NCI-H82 treated with DMSO at 0.1 percent for 48 hours (cell line): ENCODE data around the gene FHIT.

Source experiments
- DNase-seq: peaks from one replicate; lab custom pipeline; 2025; ENCODE audit not compliant: unreplicated experiment; lab: John Stamatoyannopoulos, UW

The FHIT gene

DNA sequence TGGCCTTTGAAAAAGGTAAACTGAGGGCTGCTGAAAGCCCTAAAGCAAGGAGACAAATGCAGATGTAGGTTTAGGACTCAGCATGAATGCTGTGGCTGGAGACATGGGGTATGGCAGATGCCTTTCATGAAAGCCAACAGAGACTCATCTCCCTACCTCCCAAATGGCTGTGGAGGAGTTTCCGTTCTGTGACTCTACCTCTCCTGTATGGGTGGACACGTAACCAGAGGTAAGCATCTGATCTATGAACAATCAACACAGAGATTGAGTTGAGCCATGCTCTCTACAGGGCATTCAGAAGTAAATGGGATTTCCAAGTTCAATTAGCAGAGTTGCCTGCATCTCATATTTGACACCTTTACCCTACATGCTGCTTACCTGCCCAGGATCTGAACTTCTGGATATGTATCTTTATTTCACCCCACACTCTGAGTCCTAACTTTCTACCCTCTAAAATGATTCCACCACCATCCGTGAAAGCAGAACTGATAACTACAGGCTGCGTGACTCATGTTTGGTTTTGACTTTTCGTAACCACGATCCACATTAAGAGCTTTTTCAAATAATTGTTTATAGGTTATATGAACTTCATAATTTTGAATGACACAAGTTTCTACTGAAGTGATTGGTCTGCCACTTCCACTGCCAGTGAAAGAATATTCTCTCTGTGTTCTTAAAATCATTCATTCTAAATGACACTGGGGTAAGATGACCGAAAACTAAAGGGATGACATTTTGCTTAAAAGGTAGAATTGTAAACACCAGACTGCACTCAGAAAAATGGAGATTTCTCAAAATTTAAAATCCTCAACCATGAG, 1058.7 kb downstream of the FHIT start:
- DNase-seq, result no peak

DNA sequence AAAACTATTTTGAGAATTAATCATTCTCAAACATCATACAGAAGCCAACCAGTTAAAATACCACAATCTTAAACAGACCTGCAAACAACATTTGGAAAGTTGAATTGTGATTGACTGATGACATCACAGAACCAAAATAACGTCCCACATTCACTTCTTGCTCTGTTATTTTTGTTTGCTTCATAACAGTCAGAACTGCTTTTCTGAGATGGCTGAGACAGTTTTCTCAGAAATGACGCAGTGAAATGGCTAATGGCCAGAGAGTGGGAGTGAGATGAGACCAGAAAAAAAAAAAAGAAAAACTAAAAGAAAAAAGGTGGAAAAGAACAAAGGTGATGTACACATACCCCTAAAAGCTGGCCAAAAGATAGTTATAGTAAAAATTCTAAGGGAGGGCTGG, 1061.2 kb downstream of the FHIT start:
- no peak for DNase-seq

- DNase-seq, result no peak
These were observed 1061.9 kb downstream of the FHIT start for GRCh38 chr3:60189304-60189703.

- DNase-seq, result no peak
These were observed 1062.4 kb downstream of the FHIT start for GRCh38 chr3:60188803-60189202.

DNA sequence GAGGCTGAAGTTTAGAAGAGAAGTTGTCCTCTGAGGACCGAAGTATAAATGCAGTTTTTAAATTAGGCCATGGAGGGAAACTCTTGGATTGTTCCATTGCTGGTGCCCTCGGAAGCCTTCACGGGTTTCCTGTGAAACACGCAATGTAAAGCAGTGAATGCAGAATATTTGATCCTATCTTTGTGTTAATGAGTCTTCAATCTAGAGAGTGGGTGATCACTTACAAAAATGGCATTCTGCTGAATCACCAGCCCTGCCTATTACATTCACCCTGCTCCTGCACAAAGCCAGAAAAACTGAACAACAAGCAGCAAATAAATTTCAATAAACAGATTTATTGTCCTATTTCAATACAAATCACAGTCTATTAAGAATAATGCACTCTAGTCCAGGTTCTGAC, 1063.9 kb downstream of the FHIT start:
- no peak for DNase-seq

DNA sequence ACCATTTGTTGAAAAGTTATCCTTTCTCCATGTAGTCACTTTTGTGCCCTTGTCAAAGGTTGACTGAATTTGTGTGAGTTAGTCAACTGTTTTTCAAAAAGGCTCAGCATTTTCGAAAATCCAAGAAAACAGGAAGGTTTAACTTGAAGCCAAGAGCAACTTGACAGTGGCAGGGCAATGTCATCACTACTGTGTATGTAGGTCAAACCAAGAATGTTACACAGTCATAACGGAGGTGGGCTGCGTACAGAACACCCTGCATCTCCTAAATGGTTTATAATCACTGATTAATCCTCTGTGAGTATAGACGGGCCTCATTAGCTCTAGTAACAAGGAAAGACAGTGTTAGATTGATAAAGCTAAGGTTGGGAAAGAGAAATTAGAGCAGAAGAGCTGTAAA, 1064.9 kb downstream of the FHIT start:
- DNase-seq, result no peak

GRCh38 chr3:60185161-60185560, 1066.1 kb downstream of the FHIT start:
- no peak for DNase-seq

DNA sequence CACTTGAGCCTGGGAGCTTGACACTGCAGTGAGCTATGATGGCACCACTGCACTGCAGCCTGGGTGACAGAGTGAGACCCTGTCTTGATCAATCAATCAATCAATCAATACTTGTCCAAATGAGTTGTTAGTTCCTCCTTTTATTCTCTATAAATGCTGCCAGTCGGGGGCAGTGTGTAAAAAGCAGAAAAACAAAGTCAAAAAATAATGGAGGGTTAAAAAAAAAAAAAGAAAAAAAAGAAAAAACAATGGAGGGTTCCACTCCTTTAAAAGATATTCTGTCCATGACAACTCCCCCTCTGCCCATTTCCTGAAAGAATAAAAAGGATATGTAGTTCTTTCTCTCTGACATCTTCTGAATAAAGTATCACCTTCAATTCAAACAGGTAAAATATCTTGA, 1068.6 kb downstream of the FHIT start:
- no peak for DNase-seq

DNA sequence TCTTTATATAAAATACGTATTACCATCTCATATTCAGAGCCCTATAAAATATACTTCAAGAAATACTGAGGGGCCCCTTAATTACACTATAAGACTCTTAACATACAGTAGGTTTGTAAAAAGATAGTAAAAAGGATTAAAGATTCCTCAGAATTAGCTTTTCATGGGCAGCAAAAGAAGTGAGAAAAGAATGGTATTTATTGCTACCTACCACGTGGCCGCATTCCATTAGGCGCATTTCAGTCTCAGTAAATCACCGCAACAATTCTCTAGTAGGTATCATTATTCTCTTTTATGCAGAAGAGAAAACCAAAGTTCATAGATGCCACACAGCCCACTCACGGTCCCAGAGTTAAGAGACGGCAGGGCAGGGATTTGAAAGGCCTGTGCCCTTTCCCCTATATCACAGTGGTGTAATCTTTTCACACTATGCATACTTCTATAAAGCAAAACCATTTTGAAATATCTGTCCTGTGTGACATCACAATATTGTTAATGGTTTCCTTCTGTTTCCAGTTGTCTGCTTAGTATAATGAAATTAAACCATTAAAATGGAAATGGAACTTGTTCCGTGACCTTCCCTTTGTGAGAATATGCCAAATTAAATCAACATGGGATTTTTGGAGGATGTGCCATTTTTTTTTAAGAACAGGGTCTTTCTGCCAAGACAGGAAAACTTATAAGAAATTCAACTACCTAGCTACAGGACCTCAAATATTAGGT, 1072.2 kb downstream of the FHIT start:
- DNase-seq, result no peak

DNA sequence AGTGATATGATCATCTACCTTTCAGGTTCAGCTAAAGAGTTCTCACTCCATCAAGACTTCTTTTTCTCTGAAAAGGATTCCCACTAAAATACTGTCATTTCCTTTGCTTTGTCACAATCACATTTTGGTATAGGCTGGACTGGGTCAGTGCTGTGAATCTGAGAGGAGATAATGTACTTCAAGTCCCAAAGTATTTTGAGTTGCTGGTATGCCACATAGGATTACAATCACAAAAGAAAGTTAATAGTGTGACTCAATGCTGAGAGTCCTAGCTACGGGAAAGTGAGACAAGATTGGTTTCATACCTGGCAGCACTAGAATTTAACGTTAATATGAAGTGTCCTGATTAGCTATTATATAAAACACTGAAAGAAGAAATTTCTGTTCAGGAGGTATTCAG, 1073.5 kb downstream of the FHIT start:
- DNase-seq, result no peak

GRCh38 chr3:60176614-60177013, 1074.6 kb downstream of the FHIT start:
- DNase-seq, result no peak

- DNase-seq, result no peak
These were observed 1075.6 kb downstream of the FHIT start for GRCh38 chr3:60175680-60176079.

GRCh38 chr3:60169755-60170154, 1081.5 kb downstream of the FHIT start:
- no peak for DNase-seq

GRCh38 chr3:60167186-60167585, 1084.1 kb downstream of the FHIT start:
- no peak for DNase-seq

GRCh38 chr3:60160822-60161748, 1090.2 kb downstream of the FHIT start:
- DNase-seq, result no peak

DNA sequence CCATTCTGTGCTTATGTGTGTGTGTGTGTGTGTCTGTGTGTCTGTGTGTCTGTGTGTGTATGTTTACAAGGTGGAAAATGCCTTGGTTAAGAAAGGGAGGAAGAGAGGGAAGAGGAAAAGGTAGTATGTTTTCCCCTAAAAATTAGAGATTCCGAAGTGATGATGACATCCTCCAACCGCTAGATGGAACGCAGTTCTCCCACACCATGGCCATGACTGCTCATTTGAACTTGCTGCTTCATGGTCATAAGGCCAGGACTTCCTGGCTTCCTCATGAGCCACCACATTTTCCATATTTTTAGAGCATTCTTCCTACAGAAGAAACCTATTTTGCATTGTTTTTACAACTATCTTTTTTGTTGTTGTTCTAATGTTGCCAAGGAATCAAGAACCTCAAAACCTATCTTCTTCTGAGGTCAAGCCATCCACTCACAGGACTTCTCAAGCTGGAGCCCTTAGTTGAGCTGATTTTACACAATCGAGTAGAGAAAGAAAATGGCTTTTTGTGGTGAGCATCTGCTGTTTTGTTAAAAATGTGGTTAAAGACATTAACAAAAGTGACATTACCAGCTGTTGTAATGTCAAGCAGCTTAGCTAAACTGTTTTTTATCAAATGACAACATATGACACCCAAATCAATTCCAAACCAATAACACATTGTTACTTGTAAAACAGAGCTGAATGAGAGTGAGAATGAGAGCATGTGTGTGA, 1091.0 kb downstream of the FHIT start:
- no peak for DNase-seq

DNA sequence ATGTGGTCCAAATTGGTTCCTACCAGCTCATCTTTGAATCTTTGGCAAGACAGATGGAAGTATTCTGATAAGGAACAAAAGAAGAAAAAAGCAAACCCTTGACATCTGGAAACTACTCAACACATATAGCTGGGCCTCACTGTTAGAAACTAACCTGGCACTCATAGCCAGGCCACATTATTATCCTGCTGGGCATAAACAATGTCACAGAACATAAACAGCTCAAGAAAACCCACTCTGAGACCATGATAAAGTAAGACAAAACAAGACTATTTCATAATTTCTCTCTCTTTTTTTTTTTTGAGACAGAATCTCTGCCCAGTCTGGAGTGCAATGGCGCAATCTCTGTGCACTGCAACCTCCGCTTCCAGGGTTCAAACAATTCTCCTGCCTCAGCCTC, 1093.2 kb downstream of the FHIT start:
- DNase-seq, result no peak

- no peak for DNase-seq
These were observed 1097.2 kb downstream of the FHIT start for GRCh38 chr3:60154011-60154410.

DNA sequence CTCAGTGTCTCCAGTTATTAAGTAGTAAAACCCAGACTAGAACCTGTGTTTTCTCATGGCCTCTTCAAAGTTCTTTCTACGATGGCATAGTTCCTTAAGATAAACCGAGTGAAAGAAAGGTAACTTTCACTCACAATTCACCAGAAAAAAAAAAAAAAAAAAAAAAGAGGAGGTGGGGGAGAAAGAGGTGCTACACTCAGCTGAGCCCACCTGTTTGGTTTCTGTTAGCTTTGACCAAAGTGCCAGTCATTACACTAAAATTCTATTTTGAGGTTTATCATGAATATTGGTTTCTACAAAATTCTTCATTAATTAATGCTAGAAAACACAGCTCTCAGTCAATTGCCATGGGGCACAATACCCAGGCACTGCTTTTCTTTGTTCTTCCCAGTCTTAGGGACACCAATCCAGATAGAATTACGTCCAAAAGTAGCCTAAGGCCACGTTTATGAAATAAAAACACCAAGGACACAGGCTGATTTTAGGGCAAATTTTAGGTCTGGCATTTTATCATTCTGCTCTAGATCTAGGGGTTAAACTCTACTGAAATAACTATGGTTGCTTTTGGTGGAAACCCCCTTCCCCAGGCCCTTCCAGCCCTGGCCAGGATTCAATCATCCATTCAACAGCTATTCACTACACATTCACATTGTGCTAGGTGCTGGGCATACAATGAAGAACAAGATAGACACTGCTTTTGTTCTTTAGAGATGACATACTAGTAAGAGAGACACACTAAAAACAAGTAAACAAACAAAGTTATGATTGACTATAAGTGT, 1097.8 kb downstream of the FHIT start:
- DNase-seq, result no peak

GRCh38 chr3:60149501-60149900, 1101.8 kb downstream of the FHIT start:
- DNase-seq, result no peak
